GM23248 (cell line): ENCODE measurements around the gene WDR73. TPM values are rescaled to one million over a fixed set of nuclear protein-coding genes. Genes with fewer than 3 reads are reported as not detected.

Experiments used
- DNase-seq: peaks from one replicate; pipeline ENCODE4 v3.0.0-alpha.2; 2015
- H2AFZ ChIP-seq: fragments of 200-600 bp; sonication (generic); 2 replicates; pipeline ENCODE4 v1.6.1; 2016; ENCODE audit warnings: antibody characterized with exemption
- H3F3A ChIP-seq: fragments of 200-600 bp; sonication (generic); 2 replicates; pipeline ENCODE4 v1.6.1; 2016; ENCODE audit warnings: mild to moderate bottlenecking, antibody characterized with exemption, mixed run types; ENCODE audit not compliant: insufficient read depth
- H3K27ac ChIP-seq: fragments of 200-600 bp; sonication (generic); 2 replicates; pipeline ENCODE4 v1.5.1; 2016; ENCODE audit warnings: mild to moderate bottlenecking
- H3K27me3 ChIP-seq: fragments of 200-600 bp; sonication (generic); replicated peaks from 2 replicates; pipeline ENCODE4 v1.6.1; 2016; ENCODE audit warnings: mild to moderate bottlenecking; ENCODE audit not compliant: insufficient read depth
- H3K36me3 ChIP-seq: fragments of 200-600 bp; sonication (generic); 2 replicates; pipeline ENCODE4 v1.6.1; 2016; ENCODE audit warnings: low read depth, mild to moderate bottlenecking
- H3K4me1 ChIP-seq: fragments of 200-600 bp; sonication (generic); 2 replicates; pipeline ENCODE4 v1.6.1; 2016; ENCODE audit warnings: mild to moderate bottlenecking; ENCODE audit not compliant: insufficient read depth
- H3K4me2 ChIP-seq: fragments of 200-600 bp; sonication (generic); one replicate; pipeline ENCODE4 v1.6.1; 2016; ENCODE audit warnings: mild to moderate bottlenecking; ENCODE audit not compliant: unreplicated experiment
- H3K4me3 ChIP-seq: fragments of 200-600 bp; sonication (generic); 2 replicates; pipeline ENCODE4 v1.5.1; 2016; ENCODE audit warnings: mild to moderate bottlenecking
- H3K79me2 ChIP-seq: fragments of 200-600 bp; sonication (generic); 2 replicates; pipeline ENCODE4 v1.6.1; 2016; ENCODE audit warnings: mild to moderate bottlenecking; ENCODE audit not compliant: insufficient read depth
- H3K9ac ChIP-seq: fragments of 200-600 bp; sonication (generic); 2 replicates; pipeline ENCODE4 v1.6.1; 2016; ENCODE audit warnings: mild to moderate bottlenecking
- H3K9me2 ChIP-seq: fragments of 200-600 bp; sonication (generic); 2 replicates; pipeline ENCODE4 v1.6.1; 2016; ENCODE audit warnings: mixed run types, mild to moderate bottlenecking, moderate library complexity; ENCODE audit not compliant: insufficient read depth
- H3K9me3 ChIP-seq: fragments of 200-600 bp; sonication (generic); one replicate; pipeline ENCODE4 v1.6.1; 2017; ENCODE audit warnings: low read depth
- H4K20me1 ChIP-seq: fragments of 200-600 bp; sonication (generic); 2 replicates; pipeline ENCODE4 v1.6.0; 2016; ENCODE audit not compliant: insufficient read depth
- EZH2 ChIP-seq: fragments of 200-600 bp; sonication (generic); IDR thresholded peaks from 2 replicates; pipeline ENCODE4 v1.6.1; 2018; ENCODE audit warnings: antibody characterized with exemption, mild to moderate bottlenecking; ENCODE audit not compliant: insufficient read depth, poor library complexity, severe bottlenecking
- EZH2phosphoT487 ChIP-seq: fragments of 200-600 bp; sonication (generic); IDR thresholded peaks from 2 replicates; pipeline ENCODE4 v1.6.1; 2018; ENCODE audit warnings: antibody characterized with exemption, moderate library complexity, mild to moderate bottlenecking, low read depth; ENCODE audit not compliant: insufficient read depth
- WGBS, 2 experiments: methylation state at CpG; one replicate each; pipeline ENCODE4 v1.1.6; 2015 to 2017; ENCODE audit warnings: low lambda C conversion rate in 2 of 2, low coverage in 1 of 2; ENCODE audit errors: missing lambda C conversion rate in 2 of 2; 5-methylcytosine and 5-hydroxymethylcytosine counted together
- in situ Hi-C: fragments of 300-500 bp; cut with MboI; formaldehyde crosslinking; loops from 2 replicates; pipeline ENCODE4 v1.15.0; 2020
- polyA plus RNA-seq: library from polyadenylated mRNA; unstranded; fragments of >200 nt; fragmentation: Nextera tagmentation; extraction: Ambion mirVana; gene quantifications from 2 replicates; pipeline ENCODE4 v1.2.1, GENCODE V29; 2016
- total RNA-seq: library from RNA; depleted of rRNA; stranded (reverse); fragments of >200 nt; shearing (Covaris generic); gene quantifications from 2 replicates; pipeline ENCODE4 v1.2.3, GENCODE V29; 2014; rRNA removed

The WDR73 gene
- total and polyA plus RNA-seq, 2 experiments from 2014 or later = 25.6 to 26.0 TPM

- Histone ChIP-seq H3K79me2 (no peaks in the 10 kb centered on the region), H3K9me2 (no peaks in the 10 kb centered on the region), H3K4me1 (no peaks in the 10 kb centered on the region), H3K9me3 (no peaks in the 10 kb centered on the region), H3F3A (no peaks in the 10 kb centered on the region), H3K36me3 (no peaks in the 10 kb centered on the region), H3K4me3 (no peak overlapping the region), H3K27me3 (no peaks in the 10 kb centered on the region), H3K9ac (no peak overlapping the region), H4K20me1 (no peaks in the 10 kb centered on the region), H3K4me2 (no peak overlapping the region), H3K27ac (no peak overlapping the region), H2AFZ (no peak overlapping the region)
- WGBS, 2 experiments = 67 to 68% methylated on average over 2 of the region's 2 CpGs
- in situ Hi-C loops = loop anchor here (10.0 kb wide), 2 partner anchors 339 to 449 kb away; no protein-coding TSS in a partner anchor
- TF ChIP-seq EZH2phosphoT487 (no peak), EZH2 (no peak)
- DNase-seq = no peak
Measured at GRCh38 chr15:84595660-84596059, 58.4 kb downstream of the WDR73 start.

- Histone ChIP-seq H2AFZ (no peak overlapping the region), H3K9ac (no peak overlapping the region), H3K27me3 (no peaks in the 10 kb centered on the region), H3K4me2 (no peak overlapping the region), H3K79me2 (no peaks in the 10 kb centered on the region), H3K27ac (no peak overlapping the region), H3K9me3 (no peaks in the 10 kb centered on the region), H4K20me1 (no peaks in the 10 kb centered on the region), H3K4me3 (no peak overlapping the region), H3K36me3 (no peaks in the 10 kb centered on the region), H3K9me2 (no peaks in the 10 kb centered on the region), H3K4me1 (no peaks in the 10 kb centered on the region), H3F3A (no peaks in the 10 kb centered on the region)
- in situ Hi-C loops = loop anchor here (10.0 kb wide), 2 partner anchors 340 to 450 kb away; no protein-coding TSS in a partner anchor
- no peak for DNase-seq
- WGBS, 2 experiments = 44 to 71% methylated on average over 3 of the region's 3 CpGs
- TF ChIP-seq EZH2phosphoT487 (no peak), EZH2 (no peak)
Measured at GRCh38 chr15:84594617-84595290, 59.3 kb downstream of the WDR73 start.

GRCh38 chr15:84591815-84592214 is 62.3 kb downstream of the WDR73 start:
- in situ Hi-C loops = loop anchor here (10.0 kb wide), 2 partner anchors 343 to 453 kb away; no protein-coding TSS in a partner anchor
- no peaks in the 10 kb centered on the region for H4K20me1 ChIP-seq
- no peak overlapping the region for H3K4me2 ChIP-seq
- peaks cover 4% of the 10 kb centered on the region; the same call in 1 of the 2 replicates for H3K4me1 ChIP-seq
- no peak overlapping the region for H3K4me3 ChIP-seq
- H3K27ac ChIP-seq = no peak overlapping the region
- no peak overlapping the region for H2AFZ ChIP-seq
- no peak overlapping the region for H3K9ac ChIP-seq
- 91 to 97% methylated on average over 1 of the region's 1 CpG for WGBS, 2 experiments
- H3K27me3 ChIP-seq = no peaks in the 10 kb centered on the region
- peaks cover 3% of the 10 kb centered on the region; the same call in 1 of the 2 replicates for H3F3A ChIP-seq
- DNase-seq = no peak
- H3K36me3 ChIP-seq = no peaks in the 10 kb centered on the region
- no peak for TF ChIP-seq EZH2
- TF ChIP-seq EZH2phosphoT487 = no peak
- no peaks in the 10 kb centered on the region for H3K79me2 ChIP-seq
- H3K9me2 ChIP-seq = no peaks in the 10 kb centered on the region
- H3K9me3 ChIP-seq = no peaks in the 10 kb centered on the region

- Histone ChIP-seq H3K9me2 (no peaks in the 10 kb centered on the region), H3K27me3 (no peaks in the 10 kb centered on the region), H3K9ac (no peak overlapping the region), H3K27ac (no peak overlapping the region), H3K79me2 (no peaks in the 10 kb centered on the region), H3K4me2 (no peak overlapping the region), H3K9me3 (no peaks in the 10 kb centered on the region), H2AFZ (no peak overlapping the region), H3K4me3 (no peak overlapping the region), H4K20me1 (no peaks in the 10 kb centered on the region), H3K4me1 (peaks cover 4% of the 10 kb centered on the region; the same call in 1 of the 2 replicates), H3K36me3 (no peaks in the 10 kb centered on the region), H3F3A (peaks cover 3% of the 10 kb centered on the region; the same call in 1 of the 2 replicates)
- WGBS, 2 experiments = 80 to 90% methylated on average over 2 of the region's 2 CpGs
- in situ Hi-C loops = loop anchor here (10.0 kb wide), 2 partner anchors 344 to 454 kb away; no protein-coding TSS in a partner anchor
- DNase-seq = no peak
- TF ChIP-seq EZH2 = no peak
- no peak for TF ChIP-seq EZH2phosphoT487
Measured at GRCh38 chr15:84590406-84590805, 63.7 kb downstream of the WDR73 start.

Other genes starting within 250 kb of the WDR73 start
- gene ZSCAN2, start 53.3 kb downstream of the WDR73 start, total RNA-seq = 3.4 and 15.0 TPM in 2 replicates
- 2.8 and 2.9 TPM in 2 replicates for gene ZSCAN2, start 53.3 kb downstream of the WDR73 start, polyA plus RNA-seq
- 7.7 and 14.0 TPM in 2 replicates for gene NMB, start 3.9 kb upstream of the WDR73 start, total RNA-seq
- gene NMB, start 3.9 kb upstream of the WDR73 start, polyA plus RNA-seq = 8.2 and 11.1 TPM in 2 replicates
- 223 and 257 TPM in 2 replicates for gene SEC11A, start 61.9 kb upstream of the WDR73 start, total RNA-seq
- 214 and 217 TPM in 2 replicates for gene SEC11A, start 61.9 kb upstream of the WDR73 start, polyA plus RNA-seq
- 9.8 and 11.6 TPM in 2 replicates for gene ZNF592, start 94.3 kb upstream of the WDR73 start, total RNA-seq
- gene ZNF592, start 94.3 kb upstream of the WDR73 start, polyA plus RNA-seq = 7.0 and 7.4 TPM in 2 replicates
- 0.13 and 5.0 TPM in 2 replicates for gene ALPK3, start 163.1 kb upstream of the WDR73 start, total RNA-seq
- gene ALPK3, start 163.1 kb upstream of the WDR73 start, polyA plus RNA-seq = 0.04 TPM in 1 of 2 replicates, not detected in the other
- not detected in 2 replicates for gene SLC28A1, start 230.4 kb upstream of the WDR73 start, total RNA-seq
- not detected in 2 replicates for gene SLC28A1, start 230.4 kb upstream of the WDR73 start, polyA plus RNA-seq